ENCODE measurements around the gene STAP2. TPM values are rescaled to one million over a fixed set of nuclear protein-coding genes. Genes with fewer than 3 reads are reported as not detected.

STAP2 gene
- total RNA-seq, 4 donors from 2014 or later = 67.0 to 93.1 (median 87.2) TPM

GRCh38 chr19:4365791-4366665 lies 27.4 kb upstream of the STAP2 start:
- TF ChIP-seq POLR2AphosphoS5 (IDR thresholded peaks at IDR 0.05) (no peak), CTCF (IDR thresholded peaks at IDR 0.05) (no peak), EP300 (IDR thresholded peaks at IDR 0.05) (no peak), POLR2A (IDR thresholded peaks at IDR 0.05) (no peak)
- Histone ChIP-seq H3K27ac (no peak overlapping the region), H3K4me1 (peaks cover 40% of the 10 kb centered on the region), H3K36me3 (peaks cover 56% of the 10 kb centered on the region), H3K9me3 (no peaks in the 10 kb centered on the region), H3K4me3 (no peak overlapping the region), H3K27me3 (no peaks in the 10 kb centered on the region)
- WGBS = 88% methylated on average over 4 of the region's 19 CpGs
- peak in 1 of 2 donors; percentile 67 for DNase-seq (ENCODE audit: low spot score in 2 of 2)

GRCh38 chr19:4365341-4365740 lies 26.7 kb upstream of the STAP2 start:
- WGBS = 60% methylated on average over 4 of the region's 16 CpGs
- peaks cover 63% of the 10 kb centered on the region for H3K36me3 ChIP-seq

GRCh38 chr19:4363571-4364304 lies 25.1 kb upstream of the STAP2 start:
- Histone ChIP-seq H3K27ac (no peak overlapping the region), H3K4me3 (no peak overlapping the region), H3K4me1 (peaks cover 17% of the 10 kb centered on the region), H3K27me3 (no peaks in the 10 kb centered on the region), H3K9me3 (no peaks in the 10 kb centered on the region), H3K36me3 (peaks cover 79% of the 10 kb centered on the region)
- DNase-seq (ENCODE audit: low spot score in 2 of 2) = peak in 1 of 2 donors; percentile 64
- 89% methylated on average over 11 of the region's 26 CpGs for WGBS
- no peak for TF ChIP-seq CTCF (IDR thresholded peaks at IDR 0.05)
- no peak for TF ChIP-seq POLR2AphosphoS5 (IDR thresholded peaks at IDR 0.05)
- TF ChIP-seq POLR2A (IDR thresholded peaks at IDR 0.05) = no peak
- TF ChIP-seq EP300 (IDR thresholded peaks at IDR 0.05) = no peak

More at GRCh38 chr19:4365341-4365740, 26.7 kb upstream of the STAP2 start:
- Histone ChIP-seq H3K4me1 (peaks cover 33% of the 10 kb centered on the region), H3K4me3 (no peak overlapping the region), H3K27ac (no peak overlapping the region), H3K27me3 (no peaks in the 10 kb centered on the region), H3K9me3 (no peaks in the 10 kb centered on the region)
- TF ChIP-seq EP300 (IDR thresholded peaks at IDR 0.05) (no peak), POLR2AphosphoS5 (IDR thresholded peaks at IDR 0.05) (no peak), CTCF (IDR thresholded peaks at IDR 0.05) (no peak), POLR2A (IDR thresholded peaks at IDR 0.05) (no peak)
- DNase-seq (ENCODE audit: low spot score in 2 of 2) = peak in 1 of 2 donors; percentile 61

- no peak overlapping the region for H3K27ac ChIP-seq
- peak in 1 of 2 donors; percentile 60 for DNase-seq (ENCODE audit: low spot score in 2 of 2)
These were observed 24.4 kb upstream of the STAP2 start for GRCh38 chr19:4362831-4363545.

More at GRCh38 chr19:4362831-4363545, 24.4 kb upstream of the STAP2 start:
- peaks cover 10% of the 10 kb centered on the region for H3K4me1 ChIP-seq
- no CpG with 5 or more reads among the region's 22 CpGs for WGBS
- no peak for TF ChIP-seq POLR2AphosphoS5 (IDR thresholded peaks at IDR 0.05)
- no peak for TF ChIP-seq POLR2A (IDR thresholded peaks at IDR 0.05)
- TF ChIP-seq CTCF (IDR thresholded peaks at IDR 0.05) = peak in 1 of 2 donors; percentile 15
- TF ChIP-seq EP300 (IDR thresholded peaks at IDR 0.05) = no peak
- no peak overlapping the region for H3K4me3 ChIP-seq
- peaks cover 87% of the 10 kb centered on the region for H3K36me3 ChIP-seq
- H3K9me3 ChIP-seq = no peaks in the 10 kb centered on the region
- H3K27me3 ChIP-seq = no peaks in the 10 kb centered on the region

All from suprapubic skin (tissue), 4 donors.